ENCODE measurements around the gene KIF9. TPM values are rescaled to one million over a fixed set of nuclear protein-coding genes. Genes with fewer than 3 reads are reported as not detected.
"Not testable (repeated sequence)": the region's sequence is repeated elsewhere in the genome, so short reads cannot be mapped to it uniquely, and the experiment has no call there.

The KIF9 gene
- total RNA-seq, result 6.3 and 6.8 TPM in 2 replicates

GRCh38 chr3:47282424-47283192, at the start of gene KIF9, which contains the start of gene KLHL18:
Gene KIF9 (minus strand): TSS chr3:47282799. CDS start chr3:47277374, 5,425 bp downstream.
Gene KLHL18 (plus strand): TSS chr3:47282944. CDS start chr3:47282966, 22 bp downstream.
- peak; percentile 78 to 92 for DNase-seq (ENCODE audit: low read depth in 2 of 2)

GRCh38 chr3:47324278-47324865, 41.8 kb upstream of the KIF9 start:
- DNase-seq (ENCODE audit: low read depth in 2 of 2), result peak; percentile 79 to 81

- no peak for DNase-seq (ENCODE audit: low read depth in 2 of 2)
Observed at GRCh38 chr3:47323431-47324277, 41.1 kb upstream of the KIF9 start.

GRCh38 chr3:47319956-47320355, 37.4 kb upstream of the KIF9 start:
- no peak for DNase-seq (ENCODE audit: low read depth in 2 of 2)

GRCh38 chr3:47318916-47319315, 36.3 kb upstream of the KIF9 start:
- DNase-seq (ENCODE audit: low read depth in 2 of 2), result no peak

- DNase-seq (ENCODE audit: low read depth in 2 of 2), result not testable (repeated sequence)
Observed at GRCh38 chr3:47316151-47316550, 33.6 kb upstream of the KIF9 start.

- DNase-seq (ENCODE audit: low read depth in 2 of 2), result peak in 1 of 2 donors; percentile 71
Observed at GRCh38 chr3:47315069-47315647, 32.6 kb upstream of the KIF9 start.

GRCh38 chr3:47314056-47314764, 31.6 kb upstream of the KIF9 start:
- DNase-seq (ENCODE audit: low read depth in 2 of 2), result no peak

GRCh38 chr3:47313341-47314055, 30.9 kb upstream of the KIF9 start:
- no peak for DNase-seq (ENCODE audit: low read depth in 2 of 2)

- DNase-seq (ENCODE audit: low read depth in 2 of 2), result no peak
Observed at GRCh38 chr3:47310391-47310790, 27.8 kb upstream of the KIF9 start.

- not testable (repeated sequence) for DNase-seq (ENCODE audit: low read depth in 2 of 2)
Observed at GRCh38 chr3:47309231-47309630, 26.6 kb upstream of the KIF9 start.

- DNase-seq (ENCODE audit: low read depth in 2 of 2), result no peak
Observed at GRCh38 chr3:47306022-47306421, 23.4 kb upstream of the KIF9 start.

- no peak for DNase-seq (ENCODE audit: low read depth in 2 of 2)
Observed at GRCh38 chr3:47301456-47301855, 18.9 kb upstream of the KIF9 start.

GRCh38 chr3:47299381-47300318, 17.1 kb upstream of the KIF9 start:
- no peak for DNase-seq (ENCODE audit: low read depth in 2 of 2)

- DNase-seq (ENCODE audit: low read depth in 2 of 2), result no peak
Observed at GRCh38 chr3:47298439-47298838, 15.8 kb upstream of the KIF9 start.

- no peak for DNase-seq (ENCODE audit: low read depth in 2 of 2)
Observed at GRCh38 chr3:47296562-47297302, 14.1 kb upstream of the KIF9 start.

- DNase-seq (ENCODE audit: low read depth in 2 of 2), result no peak
Observed at GRCh38 chr3:47295976-47296375, 13.4 kb upstream of the KIF9 start.

GRCh38 chr3:47295322-47295721, 12.7 kb upstream of the KIF9 start:
- no peak for DNase-seq (ENCODE audit: low read depth in 2 of 2)

GRCh38 chr3:47294392-47294791, 11.8 kb upstream of the KIF9 start:
- no peak for DNase-seq (ENCODE audit: low read depth in 2 of 2)
